Gastrocnemius medialis (tissue), 4 donors: ENCODE data around the gene POMGNT1. TPM values are rescaled to one million over a fixed set of nuclear protein-coding genes. Genes with fewer than 3 reads are reported as not detected.
A peak's percentile ranks its signal among the peaks of the same experiment; 100 is the strongest.
"Not testable (repeated sequence)": the region's sequence is repeated elsewhere in the genome, so short reads cannot be mapped to it uniquely, and the experiment has no call there.

Experiments used
- ATAC-seq, 2 donors: fragments of 150-250 bp; one replicate each; pipeline ENCODE4 v1.9.1; 2016
- DNase-seq, 2 donors: peaks; one replicate each; pipeline ENCODE4 v3.0.0-alpha.2; 2019
- H3K27ac ChIP-seq, 4 donors: fragments of 200-600 bp; sonication (generic); 1 replicate in 1 of 4; 2 replicates in 3 of 4; pipeline ENCODE4 v1.5.1; 2016 to 2018; ENCODE audit warnings: mild to moderate bottlenecking in 2 of 4, moderate library complexity in 1 of 4
- H3K27me3 ChIP-seq, 3 donors: fragments of 200-600 bp; sonication (generic) in 2 of 3; 1 replicate in 1 of 3; 2 replicates in 2 of 3; pipeline versions ENCODE4 v1.5.1 to v1.6.0; 2016 to 2019; ENCODE audit warnings: mild to moderate bottlenecking in 1 of 3, moderate library complexity in 1 of 3
- H3K36me3 ChIP-seq, 2 donors: fragments of 200-600 bp; sonication (generic) in 1 of 2; one replicate each; pipeline ENCODE4 v1.5.1; 2017 to 2018
- H3K4me1 ChIP-seq, 2 donors: fragments of 200-600 bp; sonication (generic) in 1 of 2; one replicate each; pipeline ENCODE4 v1.5.1; 2016 to 2017; ENCODE audit warnings: mild to moderate bottlenecking in 2 of 2
- H3K4me3 ChIP-seq, 4 donors: fragments of 200-600 bp; sonication (generic) in 3 of 4; 1 replicate in 1 of 4; 2 replicates in 3 of 4; pipeline ENCODE4 v1.5.1; 2016 to 2019; ENCODE audit warnings: mild to moderate bottlenecking in 2 of 4
- H3K9me3 ChIP-seq, 3 donors: fragments of 200-600 bp; sonication (generic) in 2 of 3; 1 replicate in 1 of 3; 2 replicates in 2 of 3; pipeline ENCODE4 v1.5.1; 2016 to 2019
- POLR2A ChIP-seq, 2 donors: fragments of 450-650 bp; IDR thresholded peaks; one replicate each; pipeline ENCODE4 v1.6.1; 2017; ENCODE audit warnings: antibody characterized with exemption in 2 of 2, mild to moderate bottlenecking in 2 of 2, moderate library complexity in 2 of 2
- in situ Hi-C, 4 donors: fragments of 200-750 bp; cut with MboI; loops; one replicate each; pipeline versions ENCODE4 v1.15.0 to v1.8.0; 2017; ENCODE audit warnings: low sequenced_read_pairs in 4 of 4
- intact Hi-C: fragments of 100-400 bp; cut with DNase I; formaldehyde crosslinking; loops from one replicate; pipeline ENCODE4 v1.15.1; 2023; ENCODE audit warnings: low total_unique reads
- total RNA-seq, 4 donors: library from RNA; depleted of rRNA; stranded (reverse); fragments of >200 nt; gene quantifications; one replicate each; pipeline versions ENCODE4 v1.1.0 to v1.2.3, GENCODE V29; 2016
- TF ChIP-seq, protein P1 (sequence below), 5 experiments: fragments of 450-650 bp in 3 of 5; fragments of 200-600 bp in 2 of 5; sonication (generic) in 2 of 5; IDR thresholded peaks in 4 of 5; conservative IDR thresholded peaks in 1 of 5; 1 replicate in 4 of 5; 2 replicates in 1 of 5; pipeline ENCODE4 v1.5.1; 2016 to 2019; ENCODE audit warnings: antibody characterized with exemption in 5 of 5, mild to moderate bottlenecking in 3 of 5, moderate library complexity in 3 of 5

The POMGNT1 gene
- total RNA-seq, 4 donors from 2014 or later = 66.2 to 107 (median 92.2) TPM

DNA sequence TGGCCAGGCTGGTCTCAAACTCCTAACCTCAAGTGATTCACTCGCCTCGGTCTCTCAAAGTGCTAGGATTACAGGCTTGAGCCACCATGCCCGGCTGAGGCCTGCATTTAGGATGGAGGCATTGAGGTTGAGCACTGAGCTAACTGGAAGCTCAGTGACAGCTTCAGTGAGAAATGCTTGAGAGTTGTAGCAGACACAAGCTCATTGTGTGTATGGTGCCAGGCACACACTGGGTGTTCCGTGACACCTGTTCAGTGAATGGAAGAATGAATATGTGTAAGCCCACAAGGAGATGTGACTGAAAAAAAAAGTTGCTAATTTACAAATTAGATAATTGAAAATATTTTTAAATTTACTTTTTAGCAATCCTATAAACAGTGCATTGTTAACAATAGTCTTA is 26.7 kb upstream of the POMGNT1 start:
- Histone ChIP-seq H3K27me3 (no peaks in the 10 kb centered on the region), H3K27ac (no peak overlapping the region), H3K36me3 (no peaks in the 10 kb centered on the region), H3K4me1 (no peaks in the 10 kb centered on the region), H3K9me3 (no peaks in the 10 kb centered on the region), H3K4me3 (no peak overlapping the region)
- TF ChIP-seq, protein P1, sequence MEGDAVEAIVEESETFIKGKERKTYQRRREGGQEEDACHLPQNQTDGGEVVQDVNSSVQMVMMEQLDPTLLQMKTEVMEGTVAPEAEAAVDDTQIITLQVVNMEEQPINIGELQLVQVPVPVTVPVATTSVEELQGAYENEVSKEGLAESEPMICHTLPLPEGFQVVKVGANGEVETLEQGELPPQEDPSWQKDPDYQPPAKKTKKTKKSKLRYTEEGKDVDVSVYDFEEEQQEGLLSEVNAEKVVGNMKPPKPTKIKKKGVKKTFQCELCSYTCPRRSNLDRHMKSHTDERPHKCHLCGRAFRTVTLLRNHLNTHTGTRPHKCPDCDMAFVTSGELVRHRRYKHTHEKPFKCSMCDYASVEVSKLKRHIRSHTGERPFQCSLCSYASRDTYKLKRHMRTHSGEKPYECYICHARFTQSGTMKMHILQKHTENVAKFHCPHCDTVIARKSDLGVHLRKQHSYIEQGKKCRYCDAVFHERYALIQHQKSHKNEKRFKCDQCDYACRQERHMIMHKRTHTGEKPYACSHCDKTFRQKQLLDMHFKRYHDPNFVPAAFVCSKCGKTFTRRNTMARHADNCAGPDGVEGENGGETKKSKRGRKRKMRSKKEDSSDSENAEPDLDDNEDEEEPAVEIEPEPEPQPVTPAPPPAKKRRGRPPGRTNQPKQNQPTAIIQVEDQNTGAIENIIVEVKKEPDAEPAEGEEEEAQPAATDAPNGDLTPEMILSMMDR (IDR thresholded peaks at IDR 0.05 in 4 of 5, conservative IDR thresholded peaks at IDR 0.05 in 1 of 5) = no peak
- no peak for TF ChIP-seq POLR2A (IDR thresholded peaks at IDR 0.05)
- in situ Hi-C loops = loop anchor here in 1 of 4 donors (10.0 kb wide), 1 partner anchor 190 kb away; no protein-coding TSS in a partner anchor
- intact Hi-C loops = no loop called here
- ATAC-seq = no peak
- DNase-seq = no peak

DNA sequence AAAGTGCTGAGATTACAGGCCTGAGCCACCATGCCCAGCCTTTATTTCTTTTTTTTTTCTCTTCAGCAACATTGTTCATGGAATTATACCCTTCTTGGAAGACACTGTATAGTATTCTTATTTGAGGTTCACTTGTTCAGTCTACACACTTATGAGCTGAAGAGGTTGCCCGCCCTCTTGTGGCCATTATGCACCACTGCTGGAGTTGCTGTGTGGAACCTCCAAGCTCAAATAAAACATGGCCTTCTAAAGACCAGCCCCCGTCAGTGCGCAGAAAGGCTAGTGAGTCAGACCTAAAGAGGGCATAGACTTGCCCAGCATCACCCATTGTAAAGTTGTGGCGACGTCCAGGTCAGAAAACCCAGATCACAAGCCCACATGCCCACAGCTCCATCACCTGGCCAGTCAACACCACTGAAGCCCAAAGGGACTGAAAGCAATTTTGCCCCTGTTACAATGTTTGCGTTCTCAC is 25.3 kb upstream of the POMGNT1 start:
- no peak overlapping the region for H3K4me3 ChIP-seq
- H3K27me3 ChIP-seq = no peaks in the 10 kb centered on the region
- no peaks in the 10 kb centered on the region for H3K36me3 ChIP-seq
- TF ChIP-seq, protein P1 (IDR thresholded peaks at IDR 0.05 in 4 of 5, conservative IDR thresholded peaks at IDR 0.05 in 1 of 5) = peak; percentile 82 to 95 (median 85)
- no peak for TF ChIP-seq POLR2A (IDR thresholded peaks at IDR 0.05)
- H3K9me3 ChIP-seq = no peaks in the 10 kb centered on the region
- DNase-seq (peak; percentile 40 to 63), ATAC-seq (peak; percentile 95 to 97)
- no peak overlapping the region for H3K27ac ChIP-seq
- no peaks in the 10 kb centered on the region for H3K4me1 ChIP-seq
- intact Hi-C loops = loop anchor here (1.0 kb wide), 1 partner anchor 186 kb away; no protein-coding TSS in a partner anchor
- in situ Hi-C loops = loop anchor here in 1 of 4 donors (10.0 kb wide), 1 partner anchor 189 kb away; no protein-coding TSS in a partner anchor

GRCh38 chr1:46223055-46223454 is 24.8 kb upstream of the POMGNT1 start:
- in situ Hi-C loops = loop anchor here in 1 of 4 donors (10.0 kb wide), 1 partner anchor 188 kb away; no protein-coding TSS in a partner anchor
- DNase-seq = not testable (repeated sequence)

GRCh38 chr1:46221749-46222148 is 23.5 kb upstream of the POMGNT1 start:
- no peak for TF ChIP-seq POLR2A (IDR thresholded peaks at IDR 0.05)
- TF ChIP-seq, protein P1 (IDR thresholded peaks at IDR 0.05 in 4 of 5, conservative IDR thresholded peaks at IDR 0.05 in 1 of 5) = no peak
- no peak for ATAC-seq
- in situ Hi-C loops = loop anchor here in 1 of 4 donors (10.0 kb wide), 1 partner anchor 187 kb away; no protein-coding TSS in a partner anchor
- Histone ChIP-seq H3K4me3 (no peak overlapping the region), H3K27ac (no peak overlapping the region), H3K36me3 (no peaks in the 10 kb centered on the region), H3K9me3 (no peaks in the 10 kb centered on the region), H3K27me3 (no peaks in the 10 kb centered on the region), H3K4me1 (no peaks in the 10 kb centered on the region)
- intact Hi-C loops = no loop called here
- no peak for DNase-seq

More at GRCh38 chr1:46223055-46223454, 24.8 kb upstream of the POMGNT1 start:
- H3K4me3 ChIP-seq, ATAC-seq, H3K27me3 ChIP-seq, H3K36me3 ChIP-seq, H3K4me1 ChIP-seq, H3K27ac ChIP-seq, H3K9me3 ChIP-seq: not testable (repeated sequence)
- intact Hi-C loops = loop anchor here (1.0 kb wide), 1 partner anchor 186 kb away; no protein-coding TSS in a partner anchor

- no peak for DNase-seq
- Histone ChIP-seq H3K4me1 (no peaks in the 10 kb centered on the region), H3K27me3 (no peaks in the 10 kb centered on the region), H3K27ac (no peak overlapping the region), H3K36me3 (no peaks in the 10 kb centered on the region), H3K9me3 (no peaks in the 10 kb centered on the region), H3K4me3 (no peak overlapping the region)
- in situ Hi-C loops (loop anchor here in 1 of 4 donors (10.0 kb wide), 1 partner anchor 186 kb away; no protein-coding TSS in a partner anchor), intact Hi-C loops (no loop called here)
- TF ChIP-seq POLR2A (IDR thresholded peaks at IDR 0.05) = no peak
- TF ChIP-seq, protein P1 (IDR thresholded peaks at IDR 0.05 in 4 of 5, conservative IDR thresholded peaks at IDR 0.05 in 1 of 5) = no peak
- ATAC-seq = no peak
Observed at GRCh38 chr1:46220808-46221207, 22.6 kb upstream of the POMGNT1 start.
